Upper lobe of left lung (tissue), 6 donors: ENCODE results near the gene TIMM21. TPM values are rescaled to one million over a fixed set of nuclear protein-coding genes. Genes with fewer than 3 reads are reported as not detected.

Source experiments
- ATAC-seq, 2 donors: fragments of 200-7000 bp; cut with Tn5 transposase; one replicate each; pipeline ENCODE4 v1.9.1; 2022; ENCODE audit warnings: mild to moderate bottlenecking in 2 of 2, moderate library complexity in 2 of 2; ENCODE audit not compliant: low FRiP score in 2 of 2
- DNase-seq, 2 donors: peaks; one replicate each; pipeline ENCODE4 v3.0.0-alpha.2; 2019 to 2020
- H3K27ac ChIP-seq, 4 donors: fragments of 200-600 bp; sonication (generic); one replicate each; pipeline ENCODE4 v1.5.1; 2016 to 2019
- H3K27me3 ChIP-seq, 4 donors: fragments of 200-600 bp; sonication (generic); one replicate each; pipeline ENCODE4 v1.5.1; 2017 to 2019
- H3K36me3 ChIP-seq, 4 donors: fragments of 200-600 bp; sonication (generic); one replicate each; pipeline ENCODE4 v1.5.1; 2016 to 2019
- H3K4me1 ChIP-seq, 4 donors: fragments of 200-600 bp; sonication (generic); one replicate each; pipeline ENCODE4 v1.5.1; 2018 to 2019
- H3K4me3 ChIP-seq, 4 donors: fragments of 200-600 bp; sonication (generic); one replicate each; pipeline ENCODE4 v1.5.1; 2017 to 2019; ENCODE audit warnings: mild to moderate bottlenecking in 2 of 4, moderate library complexity in 1 of 4
- H3K9me3 ChIP-seq, 4 donors: fragments of 200-600 bp; sonication (generic); one replicate each; pipeline ENCODE4 v1.5.1; 2018 to 2019
- EP300 ChIP-seq, 4 donors: sonication (generic); formaldehyde crosslinking; IDR thresholded peaks; one replicate each; pipeline ENCODE4 v1.5.1; 2017; ENCODE audit warnings: antibody characterized with exemption in 4 of 4, control low read depth in 2 of 4
- POLR2A ChIP-seq, 4 donors: fragments of 450-650 bp; IDR thresholded peaks; one replicate each; pipeline ENCODE4 v1.5.1; 2016 to 2017; ENCODE audit warnings: antibody characterized with exemption in 4 of 4, mild to moderate bottlenecking in 2 of 4
- POLR2AphosphoS5 ChIP-seq, 2 donors: sonication (generic); formaldehyde crosslinking; IDR thresholded peaks; one replicate each; pipeline ENCODE4 v1.5.1; 2017; ENCODE audit warnings: antibody characterized with exemption in 2 of 2
- WGBS, 2 donors: methylation state at CpG; one replicate each; pipeline ENCODE4 v1.1.5; 2017 to 2018; 5-methylcytosine and 5-hydroxymethylcytosine counted together
- total RNA-seq, 6 donors: library from RNA; depleted of rRNA in 4 of 6; stranded (reverse); fragments of >200 nt in 4 of 6; gene quantifications; one replicate each; pipeline versions ENCODE4 v1.1.0 to v1.2.1, GENCODE V29; 2016 to 2021
- TF ChIP-seq, protein P1 (sequence below), 6 experiments: fragments of 450-650 bp in 4 of 6; fragments of 200-600 bp in 2 of 6; sonication (generic) in 2 of 6; IDR thresholded peaks; one replicate each; pipeline ENCODE4 v1.5.1; 2016 to 2019; ENCODE audit warnings: antibody characterized with exemption in 6 of 6
- donor health status: DM: no; HTN: no; CAD: no; lungs with moderate emphysema.
- donor health status: DM: no; HTN: yes; CAD: no; lungs with severe emphysema.

TIMM21 gene
- total RNA-seq, 6 donors from 2014 or later: 13.0 to 48.2 (median 23.3) TPM

DNA sequence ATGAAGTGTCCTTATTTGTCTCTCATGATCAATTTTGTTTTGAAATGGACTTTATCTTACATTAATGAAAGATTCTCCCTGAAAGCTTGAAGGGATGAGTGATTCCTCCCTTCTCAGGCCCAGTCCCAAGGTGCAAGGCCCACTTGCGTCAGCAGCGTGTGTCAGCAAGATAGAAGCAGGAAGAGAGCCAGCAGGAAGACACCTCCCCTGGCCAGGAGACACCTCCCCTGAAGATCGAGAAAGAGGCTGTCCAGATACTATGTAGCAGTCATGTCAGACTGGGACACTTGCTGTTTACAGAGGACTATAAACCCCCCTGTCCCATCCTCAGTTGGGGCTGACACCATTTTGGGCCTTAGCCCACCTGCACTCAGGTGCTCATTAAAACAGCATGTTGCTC lies 38.3 kb downstream of the TIMM21 start:
- TF ChIP-seq POLR2AphosphoS5 (IDR thresholded peaks at IDR 0.05) (no peak), POLR2A (IDR thresholded peaks at IDR 0.05) (no peak), EP300 (IDR thresholded peaks at IDR 0.05) (no peak)
- TF ChIP-seq, protein P1, sequence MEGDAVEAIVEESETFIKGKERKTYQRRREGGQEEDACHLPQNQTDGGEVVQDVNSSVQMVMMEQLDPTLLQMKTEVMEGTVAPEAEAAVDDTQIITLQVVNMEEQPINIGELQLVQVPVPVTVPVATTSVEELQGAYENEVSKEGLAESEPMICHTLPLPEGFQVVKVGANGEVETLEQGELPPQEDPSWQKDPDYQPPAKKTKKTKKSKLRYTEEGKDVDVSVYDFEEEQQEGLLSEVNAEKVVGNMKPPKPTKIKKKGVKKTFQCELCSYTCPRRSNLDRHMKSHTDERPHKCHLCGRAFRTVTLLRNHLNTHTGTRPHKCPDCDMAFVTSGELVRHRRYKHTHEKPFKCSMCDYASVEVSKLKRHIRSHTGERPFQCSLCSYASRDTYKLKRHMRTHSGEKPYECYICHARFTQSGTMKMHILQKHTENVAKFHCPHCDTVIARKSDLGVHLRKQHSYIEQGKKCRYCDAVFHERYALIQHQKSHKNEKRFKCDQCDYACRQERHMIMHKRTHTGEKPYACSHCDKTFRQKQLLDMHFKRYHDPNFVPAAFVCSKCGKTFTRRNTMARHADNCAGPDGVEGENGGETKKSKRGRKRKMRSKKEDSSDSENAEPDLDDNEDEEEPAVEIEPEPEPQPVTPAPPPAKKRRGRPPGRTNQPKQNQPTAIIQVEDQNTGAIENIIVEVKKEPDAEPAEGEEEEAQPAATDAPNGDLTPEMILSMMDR (IDR thresholded peaks at IDR 0.05): no peak
- Histone ChIP-seq H3K27me3 (no peaks in the 10 kb centered on the region), H3K4me3 (no peak overlapping the region), H3K36me3 (no peaks in the 10 kb centered on the region), H3K27ac (no peak overlapping the region), H3K9me3 (no peaks in the 10 kb centered on the region), H3K4me1 (no peaks in the 10 kb centered on the region)
- no peak for ATAC-seq
- DNase-seq: no peak
- 75 to 79% methylated on average over 3 of the region's 3 CpGs for WGBS, 2 donors

DNA sequence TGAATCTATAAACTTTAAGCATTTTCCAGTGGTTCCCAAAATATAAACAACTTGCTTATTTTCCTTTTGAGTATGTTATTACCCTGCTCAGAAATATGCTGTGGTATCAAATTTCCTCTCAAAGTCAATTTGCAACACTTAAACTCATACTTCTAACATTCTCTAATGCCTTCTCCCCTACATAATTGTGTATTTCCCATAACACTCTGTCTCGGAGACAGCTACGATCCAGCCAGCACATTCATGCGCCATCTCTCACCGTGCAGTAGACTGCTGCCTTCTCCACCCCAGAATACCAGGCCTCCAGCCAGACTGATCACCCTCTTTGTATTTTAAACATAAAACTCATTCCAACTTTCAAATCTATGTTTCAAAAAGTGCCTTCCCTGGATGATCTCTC lies 41.8 kb downstream of the TIMM21 start:
- TF ChIP-seq, protein P1 (IDR thresholded peaks at IDR 0.05): no peak
- TF ChIP-seq POLR2A (IDR thresholded peaks at IDR 0.05) (no peak), POLR2AphosphoS5 (IDR thresholded peaks at IDR 0.05) (no peak), EP300 (IDR thresholded peaks at IDR 0.05) (no peak)
- Histone ChIP-seq H3K36me3 (no peaks in the 10 kb centered on the region), H3K4me3 (no peak overlapping the region), H3K9me3 (no peaks in the 10 kb centered on the region), H3K27ac (no peak overlapping the region), H3K27me3 (no peaks in the 10 kb centered on the region), H3K4me1 (no peaks in the 10 kb centered on the region)
- 60 to 67% methylated on average over 4 of the region's 4 CpGs for WGBS, 2 donors
- DNase-seq: no peak
- no peak for ATAC-seq

DNA sequence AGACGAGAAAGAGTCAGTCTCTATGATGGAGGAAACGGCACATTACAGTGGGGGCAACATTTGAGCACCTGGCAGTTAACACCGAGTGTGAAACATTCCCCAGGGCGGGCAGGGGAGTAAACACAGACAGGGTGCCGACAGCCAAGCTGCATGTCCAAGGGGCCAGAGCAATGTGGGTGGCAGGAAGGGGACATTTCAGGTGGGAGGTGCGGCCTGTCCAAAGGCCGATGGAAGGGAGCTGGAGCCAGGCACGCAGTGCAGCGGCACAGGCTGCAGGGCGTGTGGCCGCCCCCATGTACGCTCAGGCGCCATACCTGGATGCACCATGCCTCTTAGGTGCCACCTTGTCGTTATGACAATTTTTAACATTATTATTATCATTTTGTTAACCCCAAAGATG lies 43.3 kb downstream of the TIMM21 start:
- no peak for TF ChIP-seq EP300 (IDR thresholded peaks at IDR 0.05)
- TF ChIP-seq, protein P1 (IDR thresholded peaks at IDR 0.05): no peak
- TF ChIP-seq POLR2A (IDR thresholded peaks at IDR 0.05): no peak
- no peak for TF ChIP-seq POLR2AphosphoS5 (IDR thresholded peaks at IDR 0.05)
- Histone ChIP-seq H3K27me3 (no peaks in the 10 kb centered on the region), H3K36me3 (no peaks in the 10 kb centered on the region), H3K4me1 (peaks cover 0 to 6% (median 0%) of the 10 kb centered on the region in 4 donors), H3K4me3 (no peak overlapping the region), H3K9me3 (no peaks in the 10 kb centered on the region), H3K27ac (no peak overlapping the region)
- WGBS, 2 donors: 83 to 84% methylated on average over 14 of the region's 14 CpGs
- no peak for DNase-seq
- no peak for ATAC-seq

DNA sequence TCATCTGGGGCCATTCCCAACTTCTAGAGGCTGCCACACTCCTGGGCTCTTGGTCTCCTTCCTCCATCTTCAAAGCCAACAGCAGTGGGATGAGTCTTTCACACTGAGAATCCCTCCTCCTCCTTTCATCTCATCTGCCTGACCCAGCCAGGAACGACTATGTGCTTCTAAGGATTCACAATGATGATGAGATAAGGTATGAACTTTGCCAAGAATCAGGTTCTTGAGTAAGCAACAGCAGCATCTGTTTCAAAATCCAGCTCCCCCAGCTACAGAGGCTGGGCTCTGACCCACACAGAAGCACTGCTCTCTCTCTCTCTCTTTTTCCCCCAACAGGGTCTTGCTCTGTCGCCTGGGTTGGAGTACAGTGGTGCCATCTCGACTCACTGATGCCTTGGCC lies 46.4 kb downstream of the TIMM21 start:
- H3K27me3 ChIP-seq: no peaks in the 10 kb centered on the region
- DNase-seq: no peak
- TF ChIP-seq POLR2AphosphoS5 (IDR thresholded peaks at IDR 0.05) (no peak), POLR2A (IDR thresholded peaks at IDR 0.05) (no peak), EP300 (IDR thresholded peaks at IDR 0.05) (no peak)
- TF ChIP-seq, protein P1 (IDR thresholded peaks at IDR 0.05): no peak
- no peaks in the 10 kb centered on the region for H3K9me3 ChIP-seq
- H3K4me1 ChIP-seq: peaks cover 6 to 15% (median 11%) of the 10 kb centered on the region in 4 donors
- no peaks in the 10 kb centered on the region for H3K36me3 ChIP-seq
- no peak overlapping the region for H3K4me3 ChIP-seq
- H3K27ac ChIP-seq: no peak overlapping the region
- 61 to 65% methylated on average over 3 of the region's 3 CpGs for WGBS, 2 donors
- no peak for ATAC-seq
